Measurements from ENCODE around the gene CCDC142.

DNA sequence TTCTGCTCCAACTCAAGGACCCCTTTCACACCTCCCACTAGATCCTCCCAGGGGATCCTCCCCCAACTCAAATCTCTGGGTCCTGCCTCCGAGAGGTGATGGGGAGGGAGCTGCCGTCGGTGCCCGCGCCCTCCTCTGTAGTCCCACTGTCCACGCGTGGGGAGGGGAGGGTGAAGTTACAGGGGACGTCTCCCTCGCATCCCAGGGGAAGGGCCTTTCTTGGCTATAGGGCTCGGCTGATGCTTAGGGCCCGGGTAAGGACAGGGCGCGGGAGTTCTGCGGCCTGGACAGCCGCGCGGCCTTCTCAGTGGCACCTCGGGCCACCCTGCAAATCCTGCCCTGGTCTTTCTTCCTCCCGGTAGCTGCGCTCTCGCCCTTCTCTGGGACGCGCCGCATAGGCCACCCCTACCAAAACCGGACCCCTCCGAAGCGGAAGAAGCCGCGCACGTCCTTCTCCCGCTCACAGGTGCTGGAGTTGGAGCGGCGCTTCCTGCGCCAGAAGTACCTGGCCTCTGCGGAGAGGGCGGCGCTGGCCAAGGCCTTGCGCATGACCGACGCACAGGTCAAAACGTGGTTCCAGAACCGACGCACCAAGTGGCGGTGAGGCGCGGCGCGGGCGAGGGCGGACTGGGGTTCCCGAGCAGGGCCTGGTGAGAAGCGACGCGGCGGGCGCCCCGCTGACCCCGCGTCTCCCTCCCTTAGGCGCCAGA, 32.6 kb upstream of the CCDC142 start:
- TF ChIP-seq EP300 (IDR thresholded peaks at IDR 0.05) (no peak), POLR2A (IDR thresholded peaks at IDR 0.05; ENCODE audit: low read depth) (no peak)
